Measurements from ENCODE around the gene EAPP.
"Not testable (repeated sequence)": the region's sequence is repeated elsewhere in the genome, so short reads cannot be mapped to it uniquely, and the experiment has no call there.

DNA sequence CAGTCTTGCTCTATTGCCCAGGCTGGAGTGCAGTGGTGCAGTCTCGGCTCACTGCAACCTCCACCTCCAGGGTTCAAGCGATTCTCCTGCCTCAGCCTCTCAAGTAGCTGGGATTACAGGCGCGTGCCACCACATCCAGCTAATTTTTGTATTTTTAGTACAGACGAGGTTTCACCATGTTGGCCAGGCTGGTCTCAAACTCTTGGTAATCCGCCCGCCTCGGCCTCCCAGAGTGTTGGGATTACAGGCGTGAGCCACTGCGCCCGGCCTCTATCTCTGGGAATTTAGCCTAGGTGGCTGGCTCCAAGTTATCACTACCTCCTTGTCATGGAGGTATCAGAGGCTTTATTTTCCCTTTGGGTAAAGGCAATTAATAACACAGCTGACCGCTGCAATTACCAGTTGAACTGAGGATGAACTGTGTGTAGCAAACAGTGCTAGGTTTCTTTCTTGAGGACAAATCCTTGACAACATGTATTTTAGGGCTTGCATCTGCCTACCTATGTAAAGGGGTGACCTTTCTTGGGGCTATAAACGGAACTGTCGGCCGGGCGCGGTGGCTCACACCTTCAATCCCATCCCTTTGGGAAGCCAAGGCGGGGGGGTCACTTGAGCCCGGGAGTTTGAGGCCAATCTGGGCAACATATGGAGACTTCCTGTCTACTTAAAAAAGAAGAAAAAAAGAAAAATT lies 9.9 kb upstream of the EAPP start:
- TF ChIP-seq CTCF, EP300, POLR2A, POLR2AphosphoS5 (IDR thresholded peaks at IDR 0.05): not testable (repeated sequence)
